Subcutaneous adipose tissue (tissue), 4 donors: Measurements from ENCODE around the gene NUP160. TPM values are rescaled to one million over a fixed set of nuclear protein-coding genes. Genes with fewer than 3 reads are reported as not detected.

ENCODE experiments used
- total RNA-seq, 4 donors: library from RNA; depleted of rRNA; stranded (reverse); fragments of >200 nt; gene quantifications; one replicate each; pipeline ENCODE4 v1.1.0, GENCODE V29; 2016
- TF ChIP-seq, protein P1 (sequence below): fragments of 450-650 bp; IDR thresholded peaks from one replicate; pipeline ENCODE4 v1.5.1; 2016; ENCODE audit warnings: low read depth, mild to moderate bottlenecking, control low read depth, antibody characterized with exemption, moderate library complexity

NUP160 gene, protein sequence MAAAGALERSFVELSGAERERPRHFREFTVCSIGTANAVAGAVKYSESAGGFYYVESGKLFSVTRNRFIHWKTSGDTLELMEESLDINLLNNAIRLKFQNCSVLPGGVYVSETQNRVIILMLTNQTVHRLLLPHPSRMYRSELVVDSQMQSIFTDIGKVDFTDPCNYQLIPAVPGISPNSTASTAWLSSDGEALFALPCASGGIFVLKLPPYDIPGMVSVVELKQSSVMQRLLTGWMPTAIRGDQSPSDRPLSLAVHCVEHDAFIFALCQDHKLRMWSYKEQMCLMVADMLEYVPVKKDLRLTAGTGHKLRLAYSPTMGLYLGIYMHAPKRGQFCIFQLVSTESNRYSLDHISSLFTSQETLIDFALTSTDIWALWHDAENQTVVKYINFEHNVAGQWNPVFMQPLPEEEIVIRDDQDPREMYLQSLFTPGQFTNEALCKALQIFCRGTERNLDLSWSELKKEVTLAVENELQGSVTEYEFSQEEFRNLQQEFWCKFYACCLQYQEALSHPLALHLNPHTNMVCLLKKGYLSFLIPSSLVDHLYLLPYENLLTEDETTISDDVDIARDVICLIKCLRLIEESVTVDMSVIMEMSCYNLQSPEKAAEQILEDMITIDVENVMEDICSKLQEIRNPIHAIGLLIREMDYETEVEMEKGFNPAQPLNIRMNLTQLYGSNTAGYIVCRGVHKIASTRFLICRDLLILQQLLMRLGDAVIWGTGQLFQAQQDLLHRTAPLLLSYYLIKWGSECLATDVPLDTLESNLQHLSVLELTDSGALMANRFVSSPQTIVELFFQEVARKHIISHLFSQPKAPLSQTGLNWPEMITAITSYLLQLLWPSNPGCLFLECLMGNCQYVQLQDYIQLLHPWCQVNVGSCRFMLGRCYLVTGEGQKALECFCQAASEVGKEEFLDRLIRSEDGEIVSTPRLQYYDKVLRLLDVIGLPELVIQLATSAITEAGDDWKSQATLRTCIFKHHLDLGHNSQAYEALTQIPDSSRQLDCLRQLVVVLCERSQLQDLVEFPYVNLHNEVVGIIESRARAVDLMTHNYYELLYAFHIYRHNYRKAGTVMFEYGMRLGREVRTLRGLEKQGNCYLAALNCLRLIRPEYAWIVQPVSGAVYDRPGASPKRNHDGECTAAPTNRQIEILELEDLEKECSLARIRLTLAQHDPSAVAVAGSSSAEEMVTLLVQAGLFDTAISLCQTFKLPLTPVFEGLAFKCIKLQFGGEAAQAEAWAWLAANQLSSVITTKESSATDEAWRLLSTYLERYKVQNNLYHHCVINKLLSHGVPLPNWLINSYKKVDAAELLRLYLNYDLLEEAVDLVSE (N-terminal part only)
- total RNA-seq = 10 to 100 TPM; 27.7 to 33.9 (median 31.0) TPM

DNA sequence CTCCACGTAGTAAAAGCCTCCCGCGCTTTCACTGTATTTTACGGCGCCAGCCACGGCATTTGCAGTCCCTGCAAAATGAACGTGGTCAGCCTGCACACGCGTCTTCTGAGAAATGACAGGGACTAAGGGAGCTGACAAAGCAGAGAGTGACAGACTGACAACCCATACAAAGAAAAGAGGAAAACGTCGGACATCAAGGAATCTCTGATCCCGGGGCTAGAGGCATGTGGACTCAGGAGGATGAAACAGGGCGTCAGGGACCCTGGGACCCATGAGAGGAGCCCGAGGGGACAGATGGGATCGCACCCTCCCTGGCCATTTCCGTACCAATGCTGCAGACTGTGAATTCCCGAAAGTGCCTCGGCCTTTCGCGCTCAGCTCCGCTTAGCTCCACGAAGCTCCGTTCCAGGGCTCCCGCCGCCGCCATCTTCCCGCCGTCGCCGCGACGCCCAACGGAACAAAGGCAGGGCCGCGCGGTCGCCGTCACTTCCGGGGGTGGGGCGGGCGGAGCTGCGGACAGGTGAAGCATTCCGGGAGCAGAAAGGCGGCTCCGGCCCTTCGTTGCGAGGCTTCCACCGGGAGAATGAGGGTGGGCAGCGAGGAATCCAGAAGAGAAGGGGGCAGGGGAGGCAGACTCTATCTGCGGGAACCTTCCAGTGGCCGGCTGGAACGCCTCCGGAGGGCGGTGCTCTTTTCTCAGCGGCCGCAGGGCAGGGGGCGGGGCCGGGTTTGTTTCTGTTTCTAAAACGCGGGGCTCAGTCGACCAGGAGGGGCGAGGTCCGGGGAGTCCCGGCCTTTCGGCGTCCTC lies at the start of gene NUP160:
TSS of gene NUP160 (minus strand) at position 459 of the 808 bp plus-strand sequence. CDS start at position 427, 32 bp downstream.
- TF ChIP-seq, protein P1, sequence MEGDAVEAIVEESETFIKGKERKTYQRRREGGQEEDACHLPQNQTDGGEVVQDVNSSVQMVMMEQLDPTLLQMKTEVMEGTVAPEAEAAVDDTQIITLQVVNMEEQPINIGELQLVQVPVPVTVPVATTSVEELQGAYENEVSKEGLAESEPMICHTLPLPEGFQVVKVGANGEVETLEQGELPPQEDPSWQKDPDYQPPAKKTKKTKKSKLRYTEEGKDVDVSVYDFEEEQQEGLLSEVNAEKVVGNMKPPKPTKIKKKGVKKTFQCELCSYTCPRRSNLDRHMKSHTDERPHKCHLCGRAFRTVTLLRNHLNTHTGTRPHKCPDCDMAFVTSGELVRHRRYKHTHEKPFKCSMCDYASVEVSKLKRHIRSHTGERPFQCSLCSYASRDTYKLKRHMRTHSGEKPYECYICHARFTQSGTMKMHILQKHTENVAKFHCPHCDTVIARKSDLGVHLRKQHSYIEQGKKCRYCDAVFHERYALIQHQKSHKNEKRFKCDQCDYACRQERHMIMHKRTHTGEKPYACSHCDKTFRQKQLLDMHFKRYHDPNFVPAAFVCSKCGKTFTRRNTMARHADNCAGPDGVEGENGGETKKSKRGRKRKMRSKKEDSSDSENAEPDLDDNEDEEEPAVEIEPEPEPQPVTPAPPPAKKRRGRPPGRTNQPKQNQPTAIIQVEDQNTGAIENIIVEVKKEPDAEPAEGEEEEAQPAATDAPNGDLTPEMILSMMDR = no peak

DNA sequence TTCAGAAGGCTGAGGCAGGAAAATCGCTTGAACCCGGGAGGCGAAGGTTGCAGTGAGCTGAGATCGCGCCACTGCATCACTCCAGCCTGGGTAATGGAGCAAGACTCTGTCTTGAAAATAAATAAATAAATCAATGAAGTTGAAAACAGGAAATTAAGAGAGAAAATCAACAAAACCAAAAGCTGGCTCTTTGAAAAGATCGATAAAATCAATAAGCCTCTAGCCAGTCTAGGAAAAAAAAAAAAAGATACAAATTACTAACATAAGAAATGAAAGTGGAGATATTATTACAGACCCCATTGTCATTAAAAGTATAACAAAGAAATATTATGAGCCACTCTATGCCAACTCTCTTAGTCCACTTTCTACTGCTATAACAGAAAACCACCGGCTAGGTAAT lies 48.0 kb upstream of the NUP160 start:
- TF ChIP-seq, protein P1 = no peak

DNA sequence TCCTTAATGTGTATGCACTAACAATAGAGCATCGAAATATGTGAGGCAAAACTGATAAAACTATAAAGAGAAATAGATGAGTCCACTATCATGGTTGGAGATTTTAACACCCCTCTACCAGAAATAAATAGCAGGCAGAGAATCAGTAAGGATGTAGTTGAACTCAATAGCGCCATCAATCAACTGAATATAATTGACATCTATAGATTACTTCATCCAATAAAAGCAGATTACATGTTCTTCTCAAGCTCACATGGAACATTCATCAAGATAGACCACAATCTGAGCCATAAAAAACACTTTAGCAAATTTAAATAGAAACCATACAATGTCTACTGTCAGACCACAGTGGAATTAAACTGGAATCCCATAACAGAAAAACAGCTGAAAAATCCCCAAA lies 46.9 kb upstream of the NUP160 start:
- TF ChIP-seq, protein P1 = no peak

DNA sequence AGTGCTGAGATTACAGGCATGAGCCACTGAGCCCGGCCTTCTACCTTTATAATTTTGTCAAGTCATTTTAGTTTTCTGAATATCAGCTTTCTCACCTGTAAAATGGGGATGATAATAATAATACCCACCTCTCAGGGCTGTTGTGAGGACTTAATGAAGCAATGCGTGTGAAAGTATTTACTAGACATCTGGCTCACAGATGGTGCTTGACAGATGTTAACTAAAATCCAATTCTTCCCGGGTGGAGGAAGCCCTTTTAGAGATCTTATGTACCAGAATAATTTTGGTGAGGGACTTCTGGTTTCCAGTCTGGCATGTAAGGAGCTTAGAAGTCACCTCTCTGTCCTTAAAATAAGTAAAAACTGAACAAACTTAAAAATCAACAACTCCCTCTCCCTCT lies 43.7 kb upstream of the NUP160 start:
- TF ChIP-seq, protein P1 = no peak

DNA sequence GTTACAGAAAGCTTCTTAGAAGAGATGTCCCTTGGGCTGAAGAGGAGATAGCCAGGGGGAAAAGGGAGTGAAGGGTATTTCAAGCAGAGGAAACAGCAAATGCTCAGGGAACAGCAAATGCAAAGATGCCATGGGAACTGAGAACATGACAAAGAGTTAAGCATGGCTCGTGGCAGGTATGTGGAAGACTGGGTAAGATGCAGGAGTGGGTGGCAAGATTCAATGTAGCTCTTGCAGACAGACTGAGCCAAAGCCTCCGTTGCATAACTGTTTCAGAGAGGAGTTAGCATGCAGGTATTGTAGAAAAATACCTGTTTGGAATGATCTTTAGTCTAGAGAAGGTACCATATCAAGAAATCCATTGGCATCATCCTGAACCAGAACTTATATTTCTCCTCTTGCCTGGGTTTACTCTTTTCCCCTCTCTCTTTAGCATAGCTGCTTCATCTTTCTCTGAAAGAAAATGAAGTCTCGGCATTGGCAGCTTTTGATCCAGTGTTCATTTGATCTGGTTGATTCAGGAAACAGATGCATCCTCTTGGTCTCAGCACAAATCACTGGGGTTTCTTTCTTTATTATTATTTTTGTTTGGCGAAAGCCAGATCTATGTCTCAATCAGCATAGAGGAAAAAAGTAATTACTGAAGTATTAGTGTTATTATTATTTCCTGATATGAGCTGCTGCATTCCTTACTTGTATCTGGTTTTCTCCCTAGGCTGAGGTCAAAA lies 41.7 kb upstream of the NUP160 start:
- TF ChIP-seq, protein P1 = no peak
